HG03196 (cell line): ENCODE results near the gene SVIL.
"Not testable (repeated sequence)": the region's sequence is repeated elsewhere in the genome, so short reads cannot be mapped to it uniquely, and the experiment has no call there.

ENCODE experiments used
- ATAC-seq: cut with Tn5 transposase; IDR thresholded peaks from one replicate; pipeline ENCODE4 v1.9.1; 2021; ENCODE audit not compliant: unreplicated experiment

The SVIL gene

GRCh38 chr10:29583674-29584073 lies 51.1 kb downstream of the SVIL start:
- no peak for ATAC-seq

- not testable (repeated sequence) for ATAC-seq
Observed at GRCh38 chr10:29582769-29583168, 52.0 kb downstream of the SVIL start.

GRCh38 chr10:29579455-29579970 lies 55.3 kb downstream of the SVIL start:
- no peak for ATAC-seq

DNA sequence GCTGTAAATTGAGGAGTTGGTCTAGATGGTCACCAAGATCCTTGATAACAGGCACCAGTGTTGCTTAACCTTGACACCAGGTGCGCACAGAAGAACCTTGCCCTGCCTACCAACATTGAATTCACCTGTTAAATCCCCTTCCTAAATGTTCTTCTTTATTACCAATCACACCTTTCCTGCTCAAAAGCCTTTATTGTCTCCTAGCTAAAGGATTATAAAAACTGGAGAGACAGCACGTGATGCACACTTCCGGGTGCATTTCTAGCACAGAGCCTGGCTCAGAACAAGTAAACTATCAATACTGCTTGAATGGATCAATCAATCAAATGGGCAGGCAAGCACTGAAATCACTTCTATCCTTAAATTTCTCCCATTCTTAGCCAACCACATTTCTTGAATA lies 56.3 kb downstream of the SVIL start:
- ATAC-seq: no peak

GRCh38 chr10:29576681-29577080 lies 58.1 kb downstream of the SVIL start:
- no peak for ATAC-seq

DNA sequence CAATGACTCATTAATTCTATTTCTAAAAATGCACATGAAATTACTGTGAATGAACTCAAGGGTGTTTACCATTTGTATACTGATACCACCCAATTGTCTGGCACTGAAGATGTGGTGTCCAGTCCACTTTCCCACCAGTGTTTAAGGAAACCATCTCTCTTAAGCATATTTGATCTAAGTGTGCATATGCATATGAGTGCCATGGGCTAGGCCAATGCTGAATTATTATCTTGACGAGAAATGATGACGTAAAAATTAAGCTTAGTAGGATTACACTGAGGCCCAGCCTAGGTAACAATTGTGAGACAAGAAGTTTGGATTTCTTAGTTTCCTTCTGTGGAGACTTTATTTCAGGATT lies 59.7 kb downstream of the SVIL start:
- ATAC-seq: no peak

DNA sequence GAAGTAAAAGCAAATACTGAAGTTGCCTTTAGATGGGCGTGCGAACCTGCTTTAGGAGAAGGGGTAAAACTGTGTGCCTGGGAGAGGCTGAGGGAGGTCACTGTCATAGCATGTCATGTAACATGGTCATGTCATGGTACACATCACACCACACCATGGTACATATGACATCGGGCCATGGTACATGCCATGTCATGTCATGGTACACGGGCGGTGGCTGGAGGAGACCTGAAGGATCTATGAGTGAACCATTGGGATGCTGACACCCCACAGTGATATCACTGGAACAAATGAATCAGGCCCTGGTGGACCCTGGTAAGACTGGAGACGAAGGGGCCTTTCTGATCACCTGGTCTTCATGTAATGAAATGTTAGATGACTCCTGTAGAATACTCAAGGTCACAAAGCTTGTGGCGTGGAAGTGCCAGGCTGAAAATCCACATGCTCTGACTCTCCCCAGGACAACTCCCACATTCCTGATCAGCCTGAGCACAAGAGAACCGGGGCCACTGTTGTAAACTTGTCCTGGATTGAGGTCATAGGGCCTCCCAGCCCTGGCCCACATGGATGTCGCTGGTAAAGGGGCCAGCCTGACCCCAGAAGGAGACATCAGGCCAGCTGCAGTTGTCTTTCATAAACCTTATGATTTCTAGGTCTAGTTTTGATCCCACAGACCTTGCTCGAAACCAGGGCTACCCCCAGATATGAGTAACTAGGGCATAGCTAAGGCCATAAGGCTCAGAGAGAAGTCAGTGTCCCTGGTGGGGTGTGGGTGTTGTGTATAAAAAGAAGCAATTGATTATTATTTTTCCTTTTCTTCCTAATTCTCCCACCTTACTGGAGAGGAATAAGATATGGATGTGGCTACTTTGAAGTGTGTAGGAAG lies 60.3 kb downstream of the SVIL start:
- ATAC-seq: not testable (repeated sequence)

DNA sequence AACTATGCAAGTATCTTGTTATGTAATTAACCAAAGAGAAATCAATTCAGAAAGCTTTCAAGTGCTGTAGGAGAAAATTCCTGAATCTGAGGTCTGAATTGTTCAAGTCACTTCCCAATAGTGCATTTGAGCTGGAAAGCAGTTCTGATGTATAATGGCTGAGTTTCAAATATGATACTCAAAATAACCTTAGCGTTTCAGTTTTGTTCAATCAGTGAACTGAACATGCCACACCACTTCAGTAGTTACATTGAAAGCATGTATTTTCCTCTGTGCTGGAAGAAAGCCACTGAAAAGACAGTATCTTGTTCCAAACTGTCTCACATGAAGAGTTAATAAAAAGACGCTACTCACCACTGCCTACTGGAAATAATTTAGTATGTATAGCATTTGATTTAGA lies 64.5 kb downstream of the SVIL start:
- ATAC-seq: not testable (repeated sequence)

- no peak for ATAC-seq
Observed at GRCh38 chr10:29569795-29570194, 65.0 kb downstream of the SVIL start.

DNA sequence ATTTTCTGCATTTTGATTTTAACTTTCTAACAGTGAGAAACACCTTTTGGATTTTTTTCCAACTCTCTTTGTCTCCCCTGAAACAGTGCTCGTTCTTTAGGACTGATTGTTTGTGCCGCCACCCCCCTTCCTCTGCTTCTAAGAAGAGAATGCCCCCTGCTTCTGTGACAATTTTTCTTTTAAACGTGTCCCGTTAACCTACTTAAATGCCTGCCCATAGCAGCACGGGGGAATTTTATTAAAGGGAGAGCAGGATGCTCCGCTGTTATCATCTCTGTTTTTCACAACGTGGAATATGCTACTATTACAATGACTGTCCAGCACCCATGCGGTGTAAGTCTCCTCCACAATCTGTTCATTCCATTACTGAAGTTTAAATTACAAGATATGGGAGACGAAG lies 67.8 kb downstream of the SVIL start:
- no peak for ATAC-seq

DNA sequence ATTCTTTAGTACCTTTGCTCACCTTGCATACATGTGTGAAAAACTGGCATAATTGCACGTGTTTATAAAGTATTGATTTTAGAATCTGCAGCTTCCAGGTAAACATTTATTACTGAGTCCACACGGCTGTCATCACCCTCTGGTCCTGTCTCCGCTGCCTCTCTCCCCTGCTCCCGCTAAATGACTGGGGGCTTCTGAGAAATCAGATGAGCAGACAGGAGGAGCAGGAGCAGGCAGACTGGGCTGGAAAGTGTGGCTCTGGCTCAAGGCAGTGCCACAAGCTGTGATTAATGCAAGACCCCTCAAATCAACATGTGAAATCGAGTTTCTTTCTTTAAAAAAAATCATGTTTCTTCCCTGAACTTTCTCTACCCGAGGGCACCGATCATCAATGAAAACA lies 68.6 kb downstream of the SVIL start:
- not testable (repeated sequence) for ATAC-seq

- no peak for ATAC-seq
Observed at GRCh38 chr10:29563420-29564035, 71.2 kb downstream of the SVIL start.

DNA sequence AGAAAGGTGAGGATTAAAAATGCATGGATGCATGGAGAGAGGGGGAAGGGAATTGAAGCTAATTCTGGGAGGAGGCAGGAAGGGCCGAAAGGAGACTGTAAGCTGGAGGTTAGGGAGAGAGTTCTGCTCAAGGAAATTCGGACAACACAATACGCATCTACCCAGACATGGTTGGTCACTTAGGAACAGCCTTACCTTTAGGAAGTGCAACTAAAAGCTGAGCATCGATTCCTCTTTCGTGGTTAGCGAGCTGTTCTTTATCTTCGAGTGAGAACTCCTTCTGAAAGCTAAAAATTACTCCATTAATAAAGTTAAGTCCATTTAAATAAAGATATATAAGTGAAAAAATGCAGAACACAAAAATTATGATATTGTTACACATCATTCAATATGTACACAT lies 71.8 kb downstream of the SVIL start:
- not testable (repeated sequence) for ATAC-seq

DNA sequence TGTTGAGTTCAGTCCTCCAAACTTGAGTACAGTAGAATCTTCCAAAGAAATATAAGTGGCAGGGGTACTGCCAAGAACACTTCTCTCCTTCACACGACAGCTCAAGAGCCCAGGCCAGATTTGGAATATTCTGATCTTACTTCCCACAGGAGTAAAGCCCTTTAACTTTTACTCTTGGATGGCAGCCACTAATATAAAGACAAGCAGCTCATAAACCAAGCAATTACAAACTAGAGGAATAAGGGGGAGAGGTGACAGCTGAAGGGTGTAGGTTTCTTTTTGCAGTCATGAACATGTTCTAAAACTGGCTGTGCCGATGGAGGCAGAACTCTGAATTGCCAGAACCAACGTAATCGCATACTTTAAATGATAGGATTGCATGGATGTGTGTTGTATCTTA lies 74.8 kb downstream of the SVIL start:
- no peak for ATAC-seq

DNA sequence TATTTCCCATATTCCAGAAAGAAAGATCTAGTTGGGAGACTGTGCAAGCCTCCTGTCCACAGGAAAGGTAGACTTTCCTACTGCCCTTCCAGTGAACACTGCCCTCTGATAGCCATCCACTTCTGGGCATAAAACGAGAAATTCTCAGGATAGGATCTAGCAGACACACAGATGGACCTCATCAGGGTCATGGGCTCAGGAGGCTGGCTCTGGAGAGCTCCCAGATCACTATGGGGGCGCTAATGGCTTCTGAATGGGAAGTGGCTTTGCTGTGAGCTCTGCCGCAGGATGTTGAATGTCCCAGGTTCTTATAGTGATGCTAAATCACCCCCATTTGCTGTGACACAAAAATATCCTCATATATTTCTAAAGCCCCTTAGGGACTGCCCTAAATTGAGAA lies 77.1 kb downstream of the SVIL start:
- ATAC-seq: no peak

DNA sequence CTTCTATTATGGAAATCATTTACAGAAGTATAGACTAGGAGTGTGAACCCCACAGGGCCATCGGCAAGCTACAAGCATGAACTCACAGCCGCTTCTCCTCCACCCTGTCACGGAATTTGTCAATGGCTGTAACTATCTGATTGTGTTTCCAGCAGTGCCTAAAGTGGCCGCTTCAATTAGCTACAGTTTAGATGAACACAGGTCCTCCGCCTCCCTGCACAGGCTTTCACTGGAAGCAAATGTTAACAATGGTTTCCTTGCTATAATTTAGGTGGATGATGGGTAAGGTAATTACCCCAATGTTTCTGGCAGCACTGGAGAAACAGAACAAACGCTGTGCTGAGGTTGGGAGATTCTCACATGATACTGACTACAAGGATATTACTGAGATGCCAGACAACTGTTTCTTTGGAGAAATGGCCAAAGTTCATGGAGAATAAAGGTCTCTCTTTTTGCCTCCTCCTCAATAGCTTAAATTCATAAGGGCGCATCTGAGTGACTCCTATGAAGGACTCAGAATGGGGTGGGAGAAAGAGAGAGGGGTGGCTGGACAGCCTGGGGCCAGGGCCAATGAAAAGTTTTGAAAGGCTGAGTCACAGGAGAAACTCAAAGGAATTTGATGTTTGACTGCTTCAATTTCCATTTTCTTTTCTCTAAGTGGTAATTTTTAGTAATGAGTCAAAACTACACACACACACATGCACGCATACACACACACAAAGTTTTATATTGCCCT lies 78.9 kb downstream of the SVIL start:
- no peak for ATAC-seq

DNA sequence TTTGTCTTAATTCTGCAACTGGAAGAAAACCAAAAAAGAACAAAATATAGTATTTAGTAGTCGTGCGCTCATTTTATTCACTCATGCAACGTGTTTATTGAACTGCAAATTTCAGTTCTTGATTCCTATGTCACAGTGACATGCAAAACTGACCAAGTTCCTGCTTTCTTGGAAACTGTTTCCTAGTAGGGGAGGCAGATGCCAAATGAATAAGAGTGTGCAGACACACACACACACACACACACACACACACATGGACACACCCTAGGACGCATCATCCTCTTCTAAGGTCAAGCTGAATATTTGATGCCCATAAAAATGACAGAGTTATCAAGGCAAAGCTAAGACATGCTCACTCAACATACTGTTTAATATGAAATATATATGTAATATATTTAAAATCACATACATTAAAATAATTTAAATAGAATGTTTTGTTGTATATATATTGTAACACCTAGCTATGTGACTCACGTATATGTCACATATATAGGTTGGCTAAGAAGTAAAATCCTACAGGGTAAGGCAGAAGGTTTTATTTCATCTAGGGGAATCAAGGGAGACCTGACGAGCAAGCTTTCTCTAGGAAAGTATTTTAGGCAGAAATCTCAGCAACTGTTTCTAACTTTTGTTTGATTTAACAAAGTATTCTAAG lies 79.6 kb downstream of the SVIL start:
- ATAC-seq: no peak

DNA sequence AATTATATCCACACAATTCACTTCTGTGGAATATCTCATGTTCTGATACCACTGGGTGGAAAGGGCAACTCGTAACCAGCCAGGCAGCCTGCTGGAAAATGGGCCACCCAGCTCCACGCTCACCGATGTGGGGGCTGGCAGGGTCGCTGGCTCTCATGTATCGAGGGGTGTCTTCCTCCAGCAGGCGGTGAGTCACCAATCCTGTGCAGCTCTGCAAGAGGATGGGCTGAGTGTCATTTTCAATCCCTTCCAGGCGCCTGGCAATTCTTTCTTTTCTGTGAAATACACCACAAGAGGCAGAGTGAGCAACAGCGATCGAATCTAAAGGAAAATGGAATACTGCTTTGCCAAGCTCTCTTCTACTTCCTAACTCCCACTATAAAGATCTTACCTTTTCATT lies 80.1 kb downstream of the SVIL start:
- no peak for ATAC-seq

- no peak for ATAC-seq
Observed at GRCh38 chr10:29553544-29554250, 81.1 kb downstream of the SVIL start.

DNA sequence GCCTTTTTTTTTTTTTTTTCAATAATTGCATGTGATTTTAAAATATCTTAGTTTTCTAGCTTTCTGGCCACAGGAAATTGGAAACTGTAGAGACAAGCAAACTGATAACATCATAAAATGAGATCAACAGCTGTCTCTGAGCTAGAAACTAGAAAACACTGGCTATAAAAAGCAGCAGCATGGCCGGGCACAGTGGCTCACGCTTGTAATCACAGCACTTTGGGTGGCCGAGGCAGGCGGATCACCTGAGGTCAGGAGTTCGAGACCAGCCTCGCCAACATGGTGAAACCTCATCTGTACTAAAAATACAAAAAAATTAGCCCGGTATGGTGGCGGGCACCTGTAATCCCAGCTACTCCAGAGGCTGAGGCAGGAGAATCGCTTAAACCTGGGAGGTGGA lies 81.7 kb downstream of the SVIL start:
- not testable (repeated sequence) for ATAC-seq

DNA sequence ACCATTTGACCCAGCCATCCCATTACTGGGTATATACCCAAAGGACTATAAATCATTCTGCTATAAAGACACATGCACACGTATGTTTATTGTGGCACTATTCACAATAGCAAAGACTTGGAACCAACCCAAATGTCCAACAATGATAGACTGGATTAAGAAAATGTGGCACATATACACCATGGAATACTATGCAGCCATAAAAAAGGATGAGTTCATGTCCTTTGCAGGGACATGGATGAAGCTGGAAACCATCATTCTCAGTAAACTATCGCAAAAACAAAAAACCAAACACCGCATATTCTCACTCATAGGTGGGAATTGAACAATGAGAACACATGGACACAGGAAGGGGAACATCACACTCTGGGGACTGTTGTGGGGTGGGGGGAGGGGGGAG lies 85.3 kb downstream of the SVIL start:
- ATAC-seq: not testable (repeated sequence)
